ENCODE results near the gene YIPF1.
A peak's percentile ranks its signal among the peaks of the same experiment; 100 is the strongest.
"Not testable (repeated sequence)": the region's sequence is repeated elsewhere in the genome, so short reads cannot be mapped to it uniquely, and the experiment has no call there.

YIPF1 gene

DNA sequence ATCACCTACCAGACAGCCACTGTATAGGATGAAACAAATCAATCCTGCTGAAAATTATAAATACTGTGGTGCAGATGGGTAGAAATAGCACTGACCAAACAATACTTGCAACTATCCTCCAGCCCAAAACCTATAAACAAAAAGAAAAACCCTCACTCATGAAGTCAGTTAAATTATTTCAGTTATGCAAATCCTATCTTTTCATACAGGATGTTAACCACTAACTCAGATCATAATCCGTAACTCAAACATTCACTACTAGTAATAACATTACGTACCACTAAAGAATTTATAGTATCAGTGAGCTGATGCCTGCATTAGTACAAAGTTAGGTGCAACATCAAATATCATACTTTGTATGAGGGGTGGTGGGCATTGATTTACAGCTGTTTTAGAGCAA is 54.1 kb downstream of the YIPF1 start:
- H3K36me3 Mint-ChIP-seq, result peaks cover 45% of the 10 kb centered on the region
- peak overlapping the region; percentile 89 for H3K4me3 Mint-ChIP-seq
- ATAC-seq, result no peak
- no peaks in the 10 kb centered on the region for H3K9me3 Mint-ChIP-seq
- DNase-seq (ENCODE audit: low spot score in 2 of 2), result no peak
- no peak overlapping the region for H3K27ac Mint-ChIP-seq
- H3K4me1 Mint-ChIP-seq, result peaks cover 17% of the 10 kb centered on the region

DNA sequence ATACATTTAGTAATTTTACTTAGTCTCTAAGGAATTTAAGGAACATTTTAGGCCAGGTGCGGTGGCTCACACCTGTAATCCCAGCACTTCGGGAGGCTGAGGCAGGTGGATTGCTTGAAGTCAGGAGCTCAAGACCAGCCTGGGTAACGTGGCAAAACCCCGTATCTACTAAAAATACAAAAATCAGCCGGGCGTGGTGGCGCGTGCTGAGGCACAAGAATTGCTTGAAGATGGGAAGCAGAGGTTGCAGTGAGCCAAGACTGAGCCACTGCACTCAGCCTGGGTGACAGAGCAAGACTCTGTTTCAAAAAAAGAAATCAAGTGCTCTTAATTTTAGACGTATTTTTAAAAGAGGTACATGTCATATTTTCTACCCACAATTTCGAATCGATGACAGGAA is 54.8 kb downstream of the YIPF1 start:
- H3K4me1 Mint-ChIP-seq, result peaks cover 17% of the 10 kb centered on the region
- no peaks in the 10 kb centered on the region for H3K9me3 Mint-ChIP-seq
- no peak for DNase-seq (ENCODE audit: low spot score in 2 of 2)
- no peak overlapping the region for H3K4me3 Mint-ChIP-seq
- H3K36me3 Mint-ChIP-seq, result peaks cover 52% of the 10 kb centered on the region
- H3K27ac Mint-ChIP-seq, result no peak overlapping the region
- ATAC-seq, result no peak

DNA sequence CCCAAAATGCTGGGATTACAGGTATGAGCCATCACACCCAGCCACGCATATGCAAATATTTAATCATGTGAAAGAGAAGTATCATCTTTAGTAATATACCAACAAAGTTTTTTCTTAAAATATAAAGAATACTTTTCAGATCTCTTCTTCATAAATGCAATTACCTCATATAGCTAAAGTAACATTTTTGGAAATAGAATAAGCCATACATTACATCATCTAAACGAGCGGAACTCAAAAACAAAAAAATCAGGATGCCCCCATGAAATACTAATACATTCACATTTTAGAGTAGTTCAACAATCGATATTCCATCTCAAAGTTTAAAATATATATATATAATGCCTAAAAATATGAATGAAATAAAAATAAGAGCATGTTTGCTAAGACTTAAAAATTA is 56.2 kb downstream of the YIPF1 start:
- DNase-seq (ENCODE audit: low spot score in 2 of 2), result no peak
- ATAC-seq, result no peak
- H3K4me1 Mint-ChIP-seq, result peaks cover 17% of the 10 kb centered on the region
- peaks cover 65% of the 10 kb centered on the region for H3K36me3 Mint-ChIP-seq
- H3K27ac Mint-ChIP-seq, result no peak overlapping the region
- H3K9me3 Mint-ChIP-seq, result no peaks in the 10 kb centered on the region
- H3K4me3 Mint-ChIP-seq, result no peak overlapping the region

DNA sequence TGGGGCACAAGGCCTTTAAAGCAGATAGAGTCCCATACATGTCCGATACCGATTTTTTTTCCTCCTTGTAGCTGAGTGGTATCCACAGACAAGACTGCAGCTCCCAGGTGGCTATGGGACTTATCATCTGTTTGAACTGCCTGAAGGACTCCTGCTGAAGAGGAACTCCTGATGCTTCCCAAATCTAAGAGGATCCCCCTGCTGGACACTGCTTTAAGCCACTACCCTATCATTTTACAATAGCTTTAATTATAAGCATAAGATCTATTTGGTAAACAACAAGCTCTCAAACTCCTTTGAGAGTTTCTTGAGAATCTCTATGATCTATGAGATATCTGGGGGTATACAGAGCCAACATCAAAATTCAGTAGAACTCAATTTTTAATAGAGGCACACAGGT is 63.2 kb downstream of the YIPF1 start:
- Mint-ChIP-seq H3K4me1 (no peaks in the 10 kb centered on the region), H3K27ac (peak overlapping the region; percentile 8), H3K36me3 (peaks cover 94% of the 10 kb centered on the region), H3K4me3 (no peak overlapping the region), H3K9me3 (no peaks in the 10 kb centered on the region)
- DNase-seq (ENCODE audit: low spot score in 2 of 2), result no peak
- ATAC-seq, result no peak

- no peak for DNase-seq (ENCODE audit: low spot score in 2 of 2)
- H3K9me3 Mint-ChIP-seq, result no peaks in the 10 kb centered on the region
- peaks cover 92% of the 10 kb centered on the region for H3K36me3 Mint-ChIP-seq
- H3K4me1 Mint-ChIP-seq, result no peaks in the 10 kb centered on the region
- H3K27ac Mint-ChIP-seq, result no peak overlapping the region
- ATAC-seq, result no peak
- H3K4me3 Mint-ChIP-seq, result no peak overlapping the region
Measured at GRCh38 chr1:53825306-53825705, 64.3 kb downstream of the YIPF1 start.

GRCh38 chr1:53822931-53823330 is 66.7 kb downstream of the YIPF1 start:
- no peak for ATAC-seq
- Mint-ChIP-seq H3K27ac (no peak overlapping the region), H3K36me3 (peaks cover 93% of the 10 kb centered on the region)

GRCh38 chr1:53821380-53821779 is 68.2 kb downstream of the YIPF1 start:
- Mint-ChIP-seq H3K4me1 (no peaks in the 10 kb centered on the region), H3K27ac (no peak overlapping the region), H3K9me3 (no peaks in the 10 kb centered on the region), H3K4me3 (no peak overlapping the region), H3K36me3 (peaks cover 93% of the 10 kb centered on the region)
- DNase-seq (ENCODE audit: low spot score in 2 of 2), result no peak
- no peak for ATAC-seq

More at GRCh38 chr1:53822931-53823330, 66.7 kb downstream of the YIPF1 start:
- H3K9me3 Mint-ChIP-seq, result no peaks in the 10 kb centered on the region
- no peak overlapping the region for H3K4me3 Mint-ChIP-seq
- no peak for DNase-seq (ENCODE audit: low spot score in 2 of 2)
- H3K4me1 Mint-ChIP-seq, result no peaks in the 10 kb centered on the region

DNA sequence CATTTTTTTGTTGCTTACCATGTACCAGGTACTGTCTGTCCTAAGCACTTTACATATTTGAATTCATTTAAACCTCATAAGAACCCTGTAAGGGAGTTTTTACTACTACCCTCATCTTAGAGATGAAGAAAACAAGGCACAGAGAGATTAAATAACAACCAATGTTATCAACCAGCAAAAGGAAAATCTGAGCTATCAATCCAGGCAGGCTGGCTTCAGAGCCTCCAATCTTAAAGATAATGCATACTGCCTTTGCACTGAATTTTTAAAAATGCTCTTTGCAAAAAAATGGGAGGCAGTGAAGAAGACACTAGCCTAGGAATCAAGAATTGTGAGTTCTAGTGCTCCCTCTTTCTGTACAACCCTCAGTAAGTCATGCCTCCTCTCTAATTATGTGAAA is 70.2 kb downstream of the YIPF1 start:
- Mint-ChIP-seq H3K36me3 (peaks cover 93% of the 10 kb centered on the region), H3K9me3 (no peaks in the 10 kb centered on the region), H3K4me1 (peaks cover 10% of the 10 kb centered on the region), H3K4me3 (no peak overlapping the region), H3K27ac (no peak overlapping the region)
- no peak for DNase-seq (ENCODE audit: low spot score in 2 of 2)
- ATAC-seq, result no peak

- H3K27ac Mint-ChIP-seq; H3K9me3 Mint-ChIP-seq; ATAC-seq; DNase-seq (ENCODE audit: low spot score in 2 of 2); H3K4me3 Mint-ChIP-seq: not testable (repeated sequence)
- H3K36me3 Mint-ChIP-seq, result peaks cover 97% of the 10 kb centered on the region
- peaks cover 21% of the 10 kb centered on the region for H3K4me1 Mint-ChIP-seq
Measured at GRCh38 chr1:53816584-53816983, 73.0 kb downstream of the YIPF1 start.

DNA sequence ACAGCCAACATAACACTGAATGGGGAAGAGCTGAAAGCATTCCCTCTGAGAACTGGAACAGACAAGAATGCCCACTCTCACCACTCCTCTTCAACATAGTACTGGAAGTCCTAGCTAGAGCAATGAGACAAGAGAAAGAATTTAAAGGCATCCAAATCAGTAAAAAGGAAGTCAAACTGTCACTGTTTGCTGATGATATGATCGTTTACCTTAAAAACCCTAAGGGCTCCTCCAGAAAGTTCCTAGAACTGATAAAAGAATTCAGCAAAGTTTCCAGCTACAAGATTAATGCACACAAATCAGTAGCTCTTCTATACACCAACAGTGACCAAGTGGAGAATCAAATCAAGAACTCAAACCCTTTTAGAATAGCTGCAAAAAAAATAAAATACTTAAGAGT is 74.1 kb downstream of the YIPF1 start:
- peaks cover 99% of the 10 kb centered on the region for H3K36me3 Mint-ChIP-seq
- DNase-seq (ENCODE audit: low spot score in 2 of 2); ATAC-seq; H3K4me3 Mint-ChIP-seq; H3K9me3 Mint-ChIP-seq; H3K27ac Mint-ChIP-seq: not testable (repeated sequence)
- H3K4me1 Mint-ChIP-seq, result peaks cover 24% of the 10 kb centered on the region

DNA sequence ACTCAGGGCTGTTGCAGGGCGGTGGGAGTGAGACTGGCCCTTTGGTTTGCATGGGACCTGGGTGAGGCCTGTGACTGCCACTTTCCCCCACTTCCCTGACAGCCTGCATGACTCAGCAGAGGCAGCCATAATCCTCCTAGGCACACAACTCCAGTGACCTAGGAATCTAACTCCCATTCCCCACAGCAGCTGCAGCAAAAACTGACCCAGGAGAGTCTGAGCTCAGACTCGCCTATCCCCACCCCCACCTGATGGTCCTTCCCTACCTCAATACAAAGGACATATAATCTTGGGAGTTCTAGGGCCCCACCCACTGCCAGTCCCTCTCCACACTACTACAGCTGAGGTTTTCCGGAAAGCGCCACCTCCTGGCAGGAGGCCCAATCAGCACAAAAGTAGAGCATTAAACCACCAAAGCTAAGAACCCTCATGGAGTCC is 78.2 kb downstream of the YIPF1 start:
- Mint-ChIP-seq H3K4me3 (no peak overlapping the region), H3K9me3 (no peaks in the 10 kb centered on the region), H3K27ac (peak overlapping the region; percentile 3), H3K36me3 (peaks cover 98% of the 10 kb centered on the region), H3K4me1 (peaks cover 24% of the 10 kb centered on the region)
- no peak for DNase-seq (ENCODE audit: low spot score in 2 of 2)
- ATAC-seq, result no peak

DNA sequence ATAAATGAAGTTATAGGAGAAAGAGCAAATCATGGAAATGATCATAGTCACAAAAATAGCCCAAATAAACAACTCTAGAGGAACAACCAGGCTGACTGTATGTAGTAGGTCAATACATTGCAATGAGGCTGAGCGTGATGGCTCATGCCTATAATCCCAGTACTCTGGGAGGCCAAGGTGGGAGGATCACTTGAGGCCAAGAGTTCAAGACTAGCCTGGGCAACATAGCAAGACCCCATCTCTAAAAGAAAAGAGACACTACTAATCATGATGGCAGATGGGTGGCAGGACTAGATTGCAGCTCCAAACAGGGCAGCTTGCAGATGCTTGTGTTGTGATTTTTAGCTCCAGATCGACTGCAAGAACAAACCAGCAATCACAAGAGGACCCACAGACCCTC is 79.1 kb downstream of the YIPF1 start:
- H3K36me3 Mint-ChIP-seq, result peaks cover 98% of the 10 kb centered on the region
- ATAC-seq (no peak), DNase-seq (ENCODE audit: low spot score in 2 of 2) (no peak)
- H3K9me3 Mint-ChIP-seq, result no peaks in the 10 kb centered on the region
- peaks cover 24% of the 10 kb centered on the region for H3K4me1 Mint-ChIP-seq
- peak overlapping the region; percentile 61 for H3K27ac Mint-ChIP-seq
- H3K4me3 Mint-ChIP-seq, result no peak overlapping the region

- no peak overlapping the region for H3K27ac Mint-ChIP-seq
- no peaks in the 10 kb centered on the region for H3K9me3 Mint-ChIP-seq
- peaks cover 98% of the 10 kb centered on the region for H3K36me3 Mint-ChIP-seq
- DNase-seq (ENCODE audit: low spot score in 2 of 2) (no peak), ATAC-seq (no peak)
- no peak overlapping the region for H3K4me3 Mint-ChIP-seq
- H3K4me1 Mint-ChIP-seq, result peaks cover 20% of the 10 kb centered on the region
Measured at GRCh38 chr1:53810007-53810406, 79.6 kb downstream of the YIPF1 start.

DNA sequence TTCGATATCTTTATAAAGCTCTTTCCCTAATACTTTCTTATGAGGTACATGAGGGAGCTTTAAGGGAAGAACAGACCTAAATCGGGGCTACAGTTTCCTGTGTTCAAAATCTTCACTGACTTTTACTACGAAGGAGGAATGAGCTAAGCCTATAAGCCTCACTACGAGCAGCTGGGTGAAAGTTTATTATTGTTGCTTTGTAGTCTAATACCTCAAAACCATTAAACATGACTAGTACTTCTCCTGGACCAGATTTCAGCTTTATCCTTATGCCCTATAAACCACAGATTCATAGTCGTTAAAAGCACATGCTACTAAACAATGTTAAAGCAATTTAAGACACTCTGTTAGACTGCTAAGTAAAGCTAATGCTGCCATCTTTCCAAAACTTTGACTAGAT is 81.7 kb downstream of the YIPF1 start:
- no peak for ATAC-seq
- DNase-seq (ENCODE audit: low spot score in 2 of 2), result no peak
- H3K9me3 Mint-ChIP-seq, result no peaks in the 10 kb centered on the region

DNA sequence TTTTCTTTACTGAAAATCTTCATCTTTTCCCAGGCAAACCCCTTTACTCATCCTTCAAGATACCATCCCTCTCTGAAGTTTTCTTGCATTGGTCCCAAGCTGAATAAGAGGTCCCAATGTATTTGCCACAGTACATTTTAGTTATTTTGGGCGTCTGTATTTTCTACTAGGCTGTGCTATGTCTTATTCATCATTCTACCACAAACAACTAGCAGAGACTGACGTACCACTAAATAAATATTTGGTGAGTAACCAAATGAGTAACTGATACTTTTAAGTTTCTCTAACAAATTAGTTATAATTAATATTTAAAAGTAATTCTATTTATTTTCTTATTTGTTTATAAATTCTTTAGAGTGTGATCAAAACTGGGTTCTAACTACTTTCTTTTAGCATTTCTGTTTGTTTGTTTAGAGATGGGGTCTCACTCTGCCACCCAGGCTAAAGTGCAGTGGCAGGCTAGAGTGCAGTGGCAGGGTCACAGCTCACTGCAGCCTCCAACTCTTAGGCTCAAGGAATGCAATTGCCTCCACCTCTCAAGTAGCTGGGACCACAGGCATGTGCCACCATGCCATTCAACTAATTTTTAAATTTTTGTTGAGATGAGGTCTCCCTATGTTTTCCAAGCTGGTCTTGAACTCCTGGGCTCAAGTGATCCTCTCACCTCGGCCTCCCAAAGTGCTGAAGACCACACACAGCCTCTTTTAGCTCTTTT is 84.6 kb downstream of the YIPF1 start:
- H3K4me1 Mint-ChIP-seq, result no peaks in the 10 kb centered on the region
- DNase-seq (ENCODE audit: low spot score in 2 of 2) (no peak), ATAC-seq (no peak)
- H3K4me3 Mint-ChIP-seq, result no peak overlapping the region
- H3K9me3 Mint-ChIP-seq, result no peaks in the 10 kb centered on the region
- H3K27ac Mint-ChIP-seq, result no peak overlapping the region
- peaks cover 99% of the 10 kb centered on the region for H3K36me3 Mint-ChIP-seq

More for the DNA sequence above, 81.7 kb downstream of the YIPF1 start:
- Mint-ChIP-seq H3K27ac (no peak overlapping the region), H3K36me3 (peaks cover 98% of the 10 kb centered on the region), H3K4me1 (peaks cover 10% of the 10 kb centered on the region), H3K4me3 (no peak overlapping the region)

GRCh38 chr1:53804181-53804580 is 85.4 kb downstream of the YIPF1 start:
- Mint-ChIP-seq H3K4me3 (no peak overlapping the region), H3K4me1 (no peaks in the 10 kb centered on the region), H3K9me3 (no peaks in the 10 kb centered on the region), H3K36me3 (peaks cover 100% of the 10 kb centered on the region), H3K27ac (no peak overlapping the region)
- DNase-seq (ENCODE audit: low spot score in 2 of 2) (no peak), ATAC-seq (no peak)
